ENCODE results near the gene DNASE1.

- no peak for TF ChIP-seq CTCF (IDR thresholded peaks at IDR 0.05 in 4 of 5, conservative IDR thresholded peaks at IDR 0.05 in 1 of 5)
- no peak for TF ChIP-seq POLR2A (IDR thresholded peaks at IDR 0.05)
These were observed 21.2 kb downstream of the DNASE1 start for GRCh38 chr16:3675601-3676130.

All from gastrocnemius medialis (tissue), 4 donors.